SK-N-SH treated with all-trans-retinoic acid at 6 μM for 48 hours (cell line): ENCODE results near the gene IVL.

ENCODE experiments used
- OSR1 ChIP-seq: fragments of 250-450 bp; sonication (Bioruptor Pico); IDR thresholded peaks from 2 replicates; pipeline ENCODE4 v1.8.0; 2022; ENCODE audit warnings: moderate library complexity, mild to moderate bottlenecking, inconsistent platforms
- ZC3H10 ChIP-seq: fragments of 250-450 bp; sonication (Bioruptor Pico); IDR thresholded peaks from 2 replicates; pipeline ENCODE4 v1.5.1; 2021; ENCODE audit warnings: mild to moderate bottlenecking, moderate library complexity
- TF ChIP-seq, protein P1 (sequence below): fragments of 250-450 bp; sonication (Bioruptor Pico); IDR thresholded peaks from 2 replicates; pipeline ENCODE4 v1.8.0; 2021; ENCODE audit warnings: low read depth, mild to moderate bottlenecking, moderate library complexity, borderline replicate concordance
- TF ChIP-seq, protein P2 (sequence below): fragments of 250-450 bp; sonication (Bioruptor Pico); IDR thresholded peaks from 2 replicates; pipeline ENCODE4 v1.8.0; 2020; ENCODE audit warnings: mild to moderate bottlenecking, moderate library complexity, borderline replicate concordance

DNA sequence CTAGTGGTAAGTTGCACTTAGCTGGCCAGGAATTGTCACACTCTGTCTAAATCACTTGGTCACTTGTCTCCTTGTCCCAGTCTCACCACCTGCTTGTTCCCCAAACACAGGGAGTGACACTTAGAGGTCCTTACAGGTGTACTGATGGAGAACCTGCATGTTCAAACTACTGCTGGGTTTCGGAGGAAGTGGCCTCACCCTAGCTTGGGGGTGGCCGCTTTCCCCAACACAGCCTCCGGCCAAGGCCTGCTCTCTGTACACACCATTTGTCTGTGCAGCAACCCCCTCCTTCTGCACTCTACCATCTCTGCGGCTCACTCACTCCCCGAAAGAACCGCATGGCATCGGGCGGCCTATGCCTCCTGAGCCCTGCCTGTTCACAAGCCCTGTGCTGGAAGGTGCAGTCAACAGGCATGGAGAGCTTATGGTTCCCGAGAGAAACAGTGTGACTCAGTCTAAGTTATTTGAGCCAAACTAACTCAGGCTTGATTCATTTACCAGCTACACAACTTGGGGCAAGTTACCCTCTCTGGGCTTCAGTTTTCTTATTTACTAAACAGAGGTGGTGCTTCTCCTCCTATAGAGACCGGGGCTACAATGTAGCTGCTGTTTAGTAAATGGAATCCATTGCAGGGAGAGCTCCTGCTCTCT lies 51.6 kb downstream of the IVL start:
- TF ChIP-seq, protein P1, sequence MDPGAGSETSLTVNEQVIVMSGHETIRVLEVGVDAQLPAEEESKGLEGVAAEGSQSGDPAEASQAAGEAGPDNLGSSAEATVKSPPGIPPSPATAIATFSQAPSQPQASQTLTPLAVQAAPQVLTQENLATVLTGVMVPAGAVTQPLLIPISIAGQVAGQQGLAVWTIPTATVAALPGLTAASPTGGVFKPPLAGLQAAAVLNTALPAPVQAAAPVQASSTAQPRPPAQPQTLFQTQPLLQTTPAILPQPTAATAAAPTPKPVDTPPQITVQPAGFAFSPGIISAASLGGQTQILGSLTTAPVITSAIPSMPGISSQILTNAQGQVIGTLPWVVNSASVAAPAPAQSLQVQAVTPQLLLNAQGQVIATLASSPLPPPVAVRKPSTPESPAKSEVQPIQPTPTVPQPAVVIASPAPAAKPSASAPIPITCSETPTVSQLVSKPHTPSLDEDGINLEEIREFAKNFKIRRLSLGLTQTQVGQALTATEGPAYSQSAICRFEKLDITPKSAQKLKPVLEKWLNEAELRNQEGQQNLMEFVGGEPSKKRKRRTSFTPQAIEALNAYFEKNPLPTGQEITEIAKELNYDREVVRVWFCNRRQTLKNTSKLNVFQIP, result no peak
- TF ChIP-seq OSR1 (CRISPR knock-in tag) (no peak), ZC3H10 (CRISPR knock-in tag) (no peak)
- TF ChIP-seq, protein P2, sequence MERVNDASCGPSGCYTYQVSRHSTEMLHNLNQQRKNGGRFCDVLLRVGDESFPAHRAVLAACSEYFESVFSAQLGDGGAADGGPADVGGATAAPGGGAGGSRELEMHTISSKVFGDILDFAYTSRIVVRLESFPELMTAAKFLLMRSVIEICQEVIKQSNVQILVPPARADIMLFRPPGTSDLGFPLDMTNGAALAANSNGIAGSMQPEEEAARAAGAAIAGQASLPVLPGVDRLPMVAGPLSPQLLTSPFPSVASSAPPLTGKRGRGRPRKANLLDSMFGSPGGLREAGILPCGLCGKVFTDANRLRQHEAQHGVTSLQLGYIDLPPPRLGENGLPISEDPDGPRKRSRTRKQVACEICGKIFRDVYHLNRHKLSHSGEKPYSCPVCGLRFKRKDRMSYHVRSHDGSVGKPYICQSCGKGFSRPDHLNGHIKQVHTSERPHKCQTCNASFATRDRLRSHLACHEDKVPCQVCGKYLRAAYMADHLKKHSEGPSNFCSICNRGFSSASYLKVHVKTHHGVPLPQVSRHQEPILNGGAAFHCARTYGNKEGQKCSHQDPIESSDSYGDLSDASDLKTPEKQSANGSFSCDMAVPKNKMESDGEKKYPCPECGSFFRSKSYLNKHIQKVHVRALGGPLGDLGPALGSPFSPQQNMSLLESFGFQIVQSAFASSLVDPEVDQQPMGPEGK (CRISPR knock-in tag), result no peak
